Astrocyte of the cerebellum (primary cell): ENCODE results near the gene BEX2.
A peak's percentile ranks its signal among the peaks of the same experiment; 100 is the strongest.
"Not testable (repeated sequence)": the region's sequence is repeated elsewhere in the genome, so short reads cannot be mapped to it uniquely, and the experiment has no call there.

Experiments used
- DNase-seq: peaks from one replicate; pipeline ENCODE4 v3.0.0-alpha.2; 2011; ENCODE audit warnings: low read depth
- H3K4me3 ChIP-seq: 2 replicates; pipeline ENCODE4 v1.5.1; 2011; ENCODE audit warnings: mild to moderate bottlenecking, low read depth, low read length, moderate library complexity
- CTCF ChIP-seq: IDR thresholded peaks from 2 replicates; pipeline ENCODE4 v1.5.1; 2012; ENCODE audit warnings: low read length, low read depth, moderate library complexity, mild to moderate bottlenecking; ENCODE audit errors: missing control alignments
- in situ Hi-C: cut with HindIII; loops from 2 replicates; pipeline ENCODE4 v1.10.0; 2017; ENCODE audit warnings: low sequenced_read_pairs

BEX2 gene

DNA sequence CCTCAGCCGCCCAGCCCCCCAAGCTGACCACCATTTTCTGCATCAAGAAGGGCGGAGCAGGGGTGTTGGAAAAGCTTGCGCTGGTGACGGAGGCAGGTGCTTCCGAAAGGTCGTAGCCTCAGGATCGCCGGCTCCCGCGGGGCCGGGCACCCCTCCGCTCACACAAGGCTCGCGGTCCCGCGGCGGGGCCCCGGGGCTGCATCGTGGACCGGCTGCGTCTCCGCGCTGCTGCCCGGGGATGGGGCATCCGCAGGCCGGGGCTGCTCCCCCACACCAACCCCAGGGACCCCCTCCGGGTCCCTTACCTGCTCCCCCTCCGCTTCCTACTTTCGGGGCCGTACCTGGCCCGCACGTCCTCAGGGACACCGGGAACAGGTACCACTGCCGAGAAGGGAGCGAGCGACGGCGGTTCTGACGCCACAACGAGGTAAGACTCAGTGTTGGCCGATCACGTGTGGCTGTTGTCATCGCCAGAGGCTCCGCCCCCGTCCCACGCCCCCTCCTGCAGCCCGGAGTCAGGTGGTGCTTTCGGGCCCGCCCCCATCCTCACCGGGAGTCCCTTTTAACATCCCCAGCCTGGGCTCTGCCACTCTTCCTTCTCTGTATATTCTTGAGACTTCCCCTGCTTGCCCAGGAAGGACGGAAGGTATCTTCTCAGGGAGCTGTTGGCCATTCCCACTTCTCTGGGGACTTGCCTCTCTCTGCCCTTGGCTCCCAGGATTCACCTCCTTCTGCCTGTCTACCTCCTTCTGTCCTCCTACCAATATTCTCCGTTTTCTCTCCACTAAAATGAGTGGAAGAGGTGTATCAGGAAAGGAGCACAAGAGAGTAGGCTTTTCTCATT lies at the start of gene BEX2:
TSS of gene BEX2 (minus strand) at position 436 of the 844 bp plus-strand sequence. CDS start 1,014 bp downstream, outside the sequence.
- H3K4me3 ChIP-seq, result peak within 1 kb of the TSS; percentile 53

DNA sequence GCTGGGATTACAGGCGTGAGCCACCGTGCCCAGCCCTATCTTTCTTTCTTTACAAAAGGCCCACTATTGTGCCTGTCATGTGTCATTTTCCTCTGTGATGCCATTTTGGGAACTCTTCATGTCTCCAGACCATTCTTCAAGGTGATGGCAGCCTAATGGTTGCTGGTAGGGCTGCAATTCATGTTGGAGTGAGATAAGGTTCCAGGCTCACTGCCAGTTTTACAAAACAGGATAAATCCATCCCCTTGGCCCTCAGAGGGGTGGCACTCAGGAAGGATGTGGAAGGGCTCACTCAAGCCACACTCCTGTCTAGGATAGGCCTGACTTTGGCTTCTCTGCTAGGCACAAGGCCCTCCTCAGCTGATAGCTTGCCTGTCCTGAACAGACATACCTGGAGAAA lies 49.3 kb upstream of the BEX2 start:
- no peak overlapping the region for H3K4me3 ChIP-seq
- in situ Hi-C loops, result no loop called here
- no peak for DNase-seq
- no peak for TF ChIP-seq CTCF

More for the DNA sequence above, at the start of gene BEX2:
- in situ Hi-C loops, result no loop called here
- peak; percentile 13 for DNase-seq
- no peak for TF ChIP-seq CTCF

- in situ Hi-C loops, H3K4me3 ChIP-seq, DNase-seq: not testable (repeated sequence)
Observed at GRCh38 chrX:103359605-103360004, 48.8 kb upstream of the BEX2 start.

GRCh38 chrX:103357871-103358270 lies 47.1 kb upstream of the BEX2 start:
- H3K4me3 ChIP-seq, result peak overlapping the region; percentile 86
- no peak for DNase-seq
- TF ChIP-seq CTCF, result no peak
- in situ Hi-C loops, result no loop called here

GRCh38 chrX:103356858-103357257 lies 46.1 kb upstream of the BEX2 start:
- no peak for TF ChIP-seq CTCF
- in situ Hi-C loops, result no loop called here
- peak overlapping the region; percentile 86 for H3K4me3 ChIP-seq
- DNase-seq, result no peak

GRCh38 chrX:103356130-103356798 lies 45.5 kb upstream of the BEX2 start, which contains the start of gene TCEAL9:
TSS of gene TCEAL9 (plus strand) at chrX:103356506. CDS start at chrX:103357685, 1,179 bp downstream.
- DNase-seq, result peak; percentile 57
- TF ChIP-seq CTCF, result no peak
- peak within 1 kb of the TSS; percentile 86 for H3K4me3 ChIP-seq
- in situ Hi-C loops, result no loop called here
